ENCODE measurements around the gene MYO18A.

DNA sequence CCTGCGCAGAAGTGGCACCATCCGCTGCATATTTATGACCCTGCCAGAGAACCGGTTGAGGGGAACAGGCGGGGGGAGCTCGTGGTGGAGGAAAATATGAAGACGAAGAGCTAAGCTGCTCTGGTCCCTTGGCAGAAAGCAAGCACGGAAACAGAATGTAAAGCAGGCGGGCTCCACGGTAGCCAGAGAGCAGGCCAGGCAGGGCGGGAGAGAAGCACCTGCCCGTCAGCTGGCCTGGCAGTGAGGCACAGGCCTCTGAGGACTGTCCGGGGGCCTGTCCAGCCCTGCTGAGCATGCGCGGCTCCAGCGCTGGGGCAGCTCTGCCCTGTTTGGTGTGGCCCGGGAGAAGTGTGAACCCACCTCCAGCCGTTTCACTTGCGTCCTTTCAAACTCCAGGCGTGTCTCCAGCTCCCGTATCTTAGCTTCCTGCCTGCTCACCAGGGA lies 90.6 kb downstream of the MYO18A start:
- TF ChIP-seq CTCF (IDR thresholded peaks at IDR 0.05; ENCODE audit: low read length) (no peak), EZH2 (optimal IDR thresholded peaks at IDR 0.05; ENCODE audit: low read depth, low read length) (no peak), EZH2phosphoT487 (IDR thresholded peaks at IDR 0.05; ENCODE audit: low read length) (no peak)
